NCI-H146 treated with DMSO at 0.1 percent for 48 hours (cell line): ENCODE results near the gene CADM2.
"Not testable (repeated sequence)": the region's sequence is repeated elsewhere in the genome, so short reads cannot be mapped to it uniquely, and the experiment has no call there.

Source experiments
- DNase-seq: peaks from one replicate; lab custom pipeline; 2025; ENCODE audit not compliant: unreplicated experiment; lab: John Stamatoyannopoulos, UW

The CADM2 gene

GRCh38 chr3:85074003-85074402 is 115.2 kb downstream of the CADM2 start:
- no peak for DNase-seq

- no peak for DNase-seq
Observed at GRCh38 chr3:85075663-85076062, 116.9 kb downstream of the CADM2 start.

- no peak for DNase-seq
Observed at GRCh38 chr3:85077018-85077417, 118.2 kb downstream of the CADM2 start.

GRCh38 chr3:85081191-85081906 is 122.6 kb downstream of the CADM2 start:
- DNase-seq: no peak

GRCh38 chr3:85090495-85090894 is 131.7 kb downstream of the CADM2 start:
- no peak for DNase-seq

- no peak for DNase-seq
Observed at GRCh38 chr3:85100316-85100715, 141.5 kb downstream of the CADM2 start.

- no peak for DNase-seq
Observed at GRCh38 chr3:85102781-85103180, 144.0 kb downstream of the CADM2 start.

GRCh38 chr3:85110393-85110792 is 151.6 kb downstream of the CADM2 start:
- DNase-seq: no peak

- no peak for DNase-seq
Observed at GRCh38 chr3:85120879-85121278, 162.1 kb downstream of the CADM2 start.

GRCh38 chr3:85132864-85133263 is 174.1 kb downstream of the CADM2 start:
- DNase-seq: not testable (repeated sequence)

GRCh38 chr3:85133691-85134420 is 175.1 kb downstream of the CADM2 start:
- not testable (repeated sequence) for DNase-seq

- no peak for DNase-seq
Observed at GRCh38 chr3:85142626-85143025, 183.8 kb downstream of the CADM2 start.

GRCh38 chr3:85148036-85148435 is 189.2 kb downstream of the CADM2 start:
- DNase-seq: no peak

- DNase-seq: no peak
Observed at GRCh38 chr3:85151555-85151954, 192.8 kb downstream of the CADM2 start.

- DNase-seq: not testable (repeated sequence)
Observed at GRCh38 chr3:85153279-85153678, 194.5 kb downstream of the CADM2 start.

GRCh38 chr3:85159376-85159775 is 200.6 kb downstream of the CADM2 start:
- DNase-seq: no peak

- no peak for DNase-seq
Observed at GRCh38 chr3:85161544-85161943, 202.8 kb downstream of the CADM2 start.

- no peak for DNase-seq
Observed at GRCh38 chr3:85162905-85163304, 204.1 kb downstream of the CADM2 start.

GRCh38 chr3:85164436-85164835 is 205.6 kb downstream of the CADM2 start:
- no peak for DNase-seq

- no peak for DNase-seq
Observed at GRCh38 chr3:85167576-85167975, 208.8 kb downstream of the CADM2 start.

- DNase-seq: no peak
Observed at GRCh38 chr3:85170646-85171045, 211.9 kb downstream of the CADM2 start.

GRCh38 chr3:85171976-85172375 is 213.2 kb downstream of the CADM2 start:
- no peak for DNase-seq

GRCh38 chr3:85176799-85177198 is 218.0 kb downstream of the CADM2 start:
- no peak for DNase-seq
